Mucosa of gallbladder (tissue), 1 donor: Measurements from ENCODE around the gene SYNE3. TPM values are rescaled to one million over a fixed set of nuclear protein-coding genes. Genes with fewer than 3 reads are reported as not detected.
A peak's percentile ranks its signal among the peaks of the same experiment; 100 is the strongest.

ENCODE experiments used
- DNase-seq: peaks from one replicate; pipeline ENCODE4 v3.0.0-alpha.2; 2020; ENCODE audit warnings: low spot score
- total RNA-seq: library from RNA; stranded (reverse); gene quantifications from one replicate; pipeline ENCODE4 v1.2.1, GENCODE V29; 2021
- donor health status: DM: no; HTN: no; CAD: no.

SYNE3 gene
- total RNA-seq, 1 donor from 2014 or later = 9.5 TPM

DNA sequence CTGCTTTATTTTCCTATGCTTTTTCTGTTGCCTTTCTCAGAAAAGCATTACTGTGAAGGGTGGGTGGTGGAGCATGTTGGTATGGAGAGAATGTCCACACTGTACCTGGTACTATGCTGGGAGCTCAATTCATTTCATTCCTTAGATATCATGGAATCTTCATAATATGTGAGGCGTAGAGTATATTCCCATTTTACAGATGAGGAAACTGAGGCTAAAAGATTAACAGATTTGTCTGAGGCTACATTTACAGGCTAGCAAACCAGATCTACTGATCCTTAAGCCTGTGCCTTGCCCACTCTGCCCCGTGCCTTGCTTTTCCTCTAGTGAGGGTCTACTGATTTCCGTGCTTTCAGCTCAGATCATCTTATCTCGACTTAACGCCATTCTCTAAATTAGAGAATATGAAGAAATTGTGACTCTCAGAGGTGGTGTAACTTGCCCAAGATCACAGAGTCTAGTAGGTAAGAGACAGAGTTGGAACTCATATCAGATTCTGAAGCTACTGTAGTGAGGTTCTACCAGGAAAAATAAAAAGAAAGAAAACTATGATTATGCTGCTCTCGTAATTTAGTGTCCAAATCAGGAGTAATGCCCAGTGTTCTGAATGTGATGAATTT lies 23.9 kb upstream of the SYNE3 start:
- no peak for DNase-seq

GRCh38 chr14:95538801-95539509 lies 22.5 kb upstream of the SYNE3 start:
- DNase-seq = no peak

DNA sequence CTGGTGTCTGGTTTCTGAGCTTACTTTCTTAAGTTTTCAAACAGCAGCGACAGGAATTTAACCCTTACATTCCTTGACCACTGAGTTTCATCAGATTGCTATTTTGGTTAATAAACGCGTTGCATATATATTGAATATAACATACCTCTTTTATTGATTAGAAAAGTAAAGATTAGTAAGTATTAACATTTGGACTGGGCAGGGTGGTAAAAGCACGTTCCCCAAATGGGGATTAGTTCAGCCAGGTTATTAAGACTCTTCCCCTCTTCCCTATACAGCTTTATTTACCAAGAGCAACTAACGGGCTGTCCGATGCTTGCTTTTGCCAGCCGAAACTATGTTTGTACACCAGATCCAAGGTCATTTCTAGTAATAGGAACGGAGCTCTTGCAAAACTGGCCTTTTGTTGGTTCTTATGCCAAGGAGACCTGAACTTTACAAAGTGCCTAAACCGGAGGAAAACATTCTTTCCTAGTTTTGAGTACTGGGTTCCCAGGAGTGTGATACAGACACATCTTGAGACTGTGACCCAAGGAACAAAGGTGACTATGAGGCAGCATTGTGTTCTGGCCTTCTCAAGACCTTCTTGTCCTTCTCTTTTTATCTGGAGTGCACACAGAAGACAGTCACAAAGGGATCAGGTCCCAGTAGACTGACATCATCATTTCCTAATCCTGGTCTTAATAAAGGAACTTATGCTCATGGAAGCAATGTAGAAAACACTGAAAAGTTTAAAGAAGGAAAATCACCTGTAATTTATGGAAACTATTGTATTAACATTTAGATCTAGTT lies 21.0 kb upstream of the SYNE3 start:
- DNase-seq = no peak

DNA sequence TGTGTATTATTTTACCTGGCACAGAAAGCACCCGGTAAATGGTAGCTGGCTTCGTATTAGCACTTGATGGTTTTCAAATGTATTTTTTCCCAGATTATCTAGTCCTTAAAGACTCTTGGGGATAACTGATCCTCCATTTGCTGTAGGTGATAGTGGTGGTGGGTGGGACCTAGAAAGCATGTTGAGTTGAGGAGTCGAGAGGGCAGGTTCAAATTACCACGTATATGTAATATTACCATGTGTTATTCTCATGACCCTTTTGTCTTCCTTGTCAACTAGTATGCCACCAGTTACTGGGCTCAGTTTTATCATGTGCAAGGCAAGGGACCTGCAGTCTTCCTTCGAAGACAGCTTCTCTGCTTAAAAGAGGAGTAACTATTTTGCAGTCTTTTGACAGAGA lies 20.2 kb upstream of the SYNE3 start:
- no peak for DNase-seq

GRCh38 chr14:95536036-95536593 lies 19.7 kb upstream of the SYNE3 start:
- no peak for DNase-seq

DNA sequence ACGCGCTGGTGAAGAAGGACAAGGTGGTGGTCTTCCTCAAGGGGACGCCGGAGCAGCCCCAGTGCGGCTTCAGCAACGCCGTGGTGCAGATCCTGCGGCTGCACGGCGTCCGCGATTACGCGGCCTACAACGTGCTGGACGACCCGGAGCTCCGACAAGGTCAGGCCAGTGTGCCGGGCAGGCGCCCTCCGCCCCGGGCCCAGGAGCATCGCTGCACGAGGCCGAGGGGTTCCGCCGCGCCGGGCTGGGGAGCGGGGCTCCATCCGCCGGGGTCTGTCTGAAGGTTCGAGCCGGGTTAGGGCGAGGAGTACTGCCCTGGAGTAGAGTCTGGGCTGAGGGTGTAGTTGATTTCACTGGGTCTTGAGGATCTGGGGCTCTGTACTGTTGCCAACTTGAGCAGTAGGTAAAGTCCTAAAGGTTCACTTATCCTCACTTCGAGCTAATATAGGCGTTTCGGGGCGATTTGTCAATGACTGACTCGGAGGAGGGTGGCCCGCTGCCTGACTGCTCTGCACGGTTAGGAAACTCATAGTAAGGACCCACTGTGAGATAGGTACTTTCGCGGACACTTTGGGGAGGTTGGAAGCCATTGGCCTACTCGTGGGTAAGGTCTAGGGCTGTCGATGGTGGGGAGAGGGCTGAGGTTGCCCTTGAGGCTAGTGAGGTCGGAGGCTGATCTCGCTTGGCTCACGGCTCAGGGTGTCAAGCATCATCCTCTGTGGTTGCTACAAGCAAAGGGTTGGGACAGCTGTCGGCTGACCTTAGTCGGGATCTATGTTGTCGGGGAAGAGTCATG lies 19.0 kb upstream of the SYNE3 start:
- DNase-seq = no peak

DNA sequence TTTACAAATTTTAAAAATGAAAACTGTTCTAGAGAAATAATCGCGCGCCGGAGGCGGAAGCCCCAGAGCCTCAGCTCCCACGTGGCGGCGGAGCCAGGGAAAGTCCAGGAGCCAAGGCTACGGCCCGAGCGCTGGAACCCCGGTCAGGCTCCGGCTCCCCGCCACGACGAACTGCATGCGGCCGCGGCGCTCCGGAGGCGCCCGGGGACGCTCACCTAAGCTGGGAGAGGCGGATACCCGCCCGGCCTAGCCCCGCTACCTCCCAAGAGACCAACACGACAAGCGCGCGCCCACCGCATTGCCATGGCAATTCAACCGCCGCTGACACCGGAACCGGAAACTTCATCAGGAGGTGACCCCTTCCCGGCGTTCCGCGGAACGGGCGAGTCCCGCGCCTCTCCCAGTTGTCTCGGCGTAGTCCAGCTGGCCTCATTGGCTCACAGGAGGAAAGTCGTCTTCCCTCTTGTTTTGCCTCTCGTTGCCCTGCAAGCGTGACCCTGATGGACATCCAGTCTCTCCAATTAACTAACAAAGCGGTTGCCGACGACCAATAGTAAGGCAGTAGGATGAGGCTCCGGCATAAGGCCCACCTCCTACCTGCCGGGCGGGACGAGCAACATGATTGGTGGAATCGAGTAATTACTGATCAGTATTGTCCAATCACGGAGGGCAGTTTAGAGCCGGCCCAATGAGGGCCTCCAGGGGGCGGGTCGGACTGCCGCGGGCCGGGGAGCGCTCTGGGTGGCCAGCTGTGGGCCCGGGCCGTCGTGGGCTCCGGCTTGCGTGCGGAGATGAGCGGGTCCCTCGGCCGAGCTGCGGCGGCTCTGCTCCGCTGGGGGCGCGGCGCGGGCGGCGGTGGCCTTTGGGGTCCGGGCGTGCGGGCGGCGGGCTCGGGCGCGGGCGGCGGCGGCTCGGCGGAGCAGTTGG lies 18.1 kb upstream of the SYNE3 start, which contains the start of gene GLRX5:
Gene GLRX5, plus strand, starts transcription at position 752 of the 927 bp plus-strand sequence. Its CDS starts 40 bp downstream, at position 792.
- DNase-seq = peak; percentile 100

DNA sequence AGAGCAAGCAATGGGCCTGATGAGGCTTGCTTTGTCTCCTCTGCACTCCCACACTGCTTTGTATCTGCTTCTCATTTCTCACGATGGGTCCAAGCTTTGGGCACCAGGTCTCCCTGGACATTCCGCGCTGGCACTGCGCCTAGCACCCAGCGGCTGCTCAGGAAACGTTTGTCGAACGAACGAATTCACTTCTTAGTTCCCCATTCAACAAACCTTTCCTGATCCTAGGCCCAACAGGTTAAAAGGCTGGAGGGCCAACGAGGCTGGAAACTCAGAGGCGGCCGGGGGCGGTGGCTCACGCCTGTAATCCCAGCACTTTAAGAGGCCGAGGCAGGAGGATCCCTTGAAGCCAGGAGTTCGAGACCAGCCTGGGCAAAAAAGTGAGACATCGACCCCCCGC lies 17.4 kb upstream of the SYNE3 start:
- DNase-seq = no peak

- no peak for DNase-seq
These were observed 17.0 kb upstream of the SYNE3 start for GRCh38 chr14:95533391-95533821.

DNA sequence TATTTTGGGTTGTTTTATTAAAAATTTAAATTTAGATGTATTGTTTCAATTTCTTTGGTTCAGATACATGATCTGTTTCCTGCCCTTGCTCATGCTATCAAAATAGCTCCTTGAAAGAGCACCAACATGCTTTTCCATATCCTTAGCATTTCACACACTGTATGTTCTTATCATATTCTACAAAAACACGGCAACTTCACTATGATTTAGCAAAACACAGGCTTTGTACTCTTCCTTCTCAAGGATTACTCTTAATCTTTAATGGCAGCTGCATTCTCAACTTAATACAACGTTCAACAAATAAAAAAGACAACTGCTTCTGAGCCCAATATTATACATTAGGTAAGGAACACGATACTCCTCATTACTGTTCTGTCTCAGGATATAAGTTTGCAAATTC lies 15.5 kb upstream of the SYNE3 start:
- DNase-seq = no peak

DNA sequence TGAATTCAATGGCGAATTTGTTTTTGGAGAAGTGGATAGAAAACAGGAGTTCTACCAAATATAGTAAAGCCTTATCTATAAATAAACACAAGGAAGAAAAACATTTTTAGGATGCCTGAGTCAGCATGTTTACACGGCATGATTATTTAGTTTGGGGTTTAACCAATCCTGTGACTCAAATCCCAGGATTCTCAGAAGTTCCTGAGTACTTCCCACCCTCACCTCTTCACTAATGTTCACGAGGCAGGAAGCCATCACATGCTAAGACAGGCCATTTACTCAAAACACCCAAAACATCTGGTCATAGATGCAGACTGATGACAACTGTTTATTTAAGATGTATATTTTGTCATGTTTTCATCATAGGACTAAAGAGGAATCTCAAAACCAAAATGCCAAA lies 15.0 kb upstream of the SYNE3 start:
- no peak for DNase-seq

GRCh38 chr14:95530473-95531276 lies 14.2 kb upstream of the SYNE3 start:
- DNase-seq = no peak

GRCh38 chr14:95529216-95529615 lies 12.8 kb upstream of the SYNE3 start:
- no peak for DNase-seq

DNA sequence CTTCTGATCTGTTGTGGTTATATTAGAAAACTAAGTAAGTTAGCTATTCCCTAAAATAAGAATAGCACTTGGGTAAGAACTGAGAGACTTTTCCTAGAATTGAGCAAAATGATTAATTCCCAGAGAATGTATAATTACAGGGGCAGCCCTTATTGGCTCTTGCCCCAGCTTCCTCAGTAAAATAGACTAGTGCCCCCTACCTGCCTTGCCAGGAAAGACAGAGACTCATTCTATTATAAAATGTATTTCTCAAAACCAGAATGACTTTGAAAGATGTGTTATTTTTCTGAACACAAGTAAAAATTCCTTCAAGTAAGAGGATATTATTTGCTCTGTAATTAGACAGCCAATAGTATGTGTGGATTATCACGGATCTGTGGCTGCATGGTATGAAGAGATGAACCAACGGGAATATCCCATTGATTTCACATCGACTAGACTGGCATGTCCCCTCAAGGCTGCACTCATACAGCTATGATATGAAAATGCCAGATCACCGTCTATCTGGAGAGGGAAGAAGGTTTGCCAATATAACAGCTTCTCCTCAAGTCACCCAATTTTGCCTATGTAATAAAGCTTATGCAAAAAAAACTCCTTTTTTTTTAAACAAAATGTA lies 11.0 kb upstream of the SYNE3 start:
- peak; percentile 43 for DNase-seq

DNA sequence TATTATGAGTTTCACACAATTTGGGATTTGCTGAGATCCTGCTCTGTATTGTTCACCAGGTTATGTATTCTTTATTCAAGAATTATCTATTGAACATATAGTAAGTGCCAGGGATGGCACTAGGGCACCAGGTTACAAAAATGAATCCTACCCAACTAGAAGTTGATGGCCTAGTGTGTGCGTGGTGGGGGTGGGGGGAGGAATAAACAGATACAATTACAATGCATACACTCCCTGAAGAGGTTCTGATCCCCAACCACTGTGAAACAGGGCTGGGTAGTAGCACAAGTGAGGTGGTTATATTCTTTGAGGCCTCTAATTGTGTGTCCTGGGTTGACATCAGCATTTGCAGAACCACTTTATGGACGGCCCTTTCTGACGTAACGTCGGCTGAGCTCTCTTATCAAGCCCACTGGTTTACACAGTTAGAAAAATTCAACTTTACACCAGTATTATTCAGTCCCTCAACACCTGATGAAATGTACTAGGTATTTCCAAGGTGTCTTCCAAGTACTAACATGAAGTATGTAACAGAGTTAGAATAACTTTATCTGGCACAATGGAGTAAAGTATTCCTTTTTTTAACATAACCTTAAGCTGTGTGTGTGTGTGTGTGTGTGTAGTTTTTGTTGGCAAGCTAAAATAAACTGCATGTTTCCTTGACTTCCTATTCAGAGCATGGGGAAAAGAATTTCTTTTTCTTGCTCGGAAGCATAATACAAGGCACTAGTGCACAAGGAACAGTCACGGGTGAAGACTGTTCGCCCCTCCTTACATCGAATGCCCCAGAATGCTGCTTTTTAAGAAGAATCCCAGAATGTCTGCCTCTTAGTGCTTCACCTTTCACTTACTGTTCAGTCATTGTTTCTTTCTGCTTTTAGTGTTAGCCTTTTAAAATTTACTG lies 10.3 kb upstream of the SYNE3 start:
- DNase-seq = no peak

DNA sequence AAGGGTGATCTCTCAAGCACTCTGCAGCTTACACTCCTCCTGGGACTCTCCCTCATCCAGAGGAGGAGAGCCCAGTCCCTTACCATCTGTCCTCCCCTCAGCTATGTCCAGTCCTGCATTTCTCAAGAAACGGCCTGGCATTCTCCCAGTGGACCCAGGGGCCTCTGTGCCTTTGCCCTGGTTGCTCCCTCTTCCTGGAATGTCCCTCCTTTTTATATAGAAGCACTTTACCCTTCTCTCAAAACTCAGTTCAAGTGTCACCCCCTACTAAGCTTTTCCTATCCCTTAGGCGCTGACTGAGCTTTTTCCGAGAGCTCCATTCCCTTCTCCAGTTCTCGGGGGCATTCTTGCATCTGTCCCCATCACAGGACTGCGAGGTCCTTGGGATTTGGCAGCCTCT lies 9.5 kb upstream of the SYNE3 start:
- no peak for DNase-seq

DNA sequence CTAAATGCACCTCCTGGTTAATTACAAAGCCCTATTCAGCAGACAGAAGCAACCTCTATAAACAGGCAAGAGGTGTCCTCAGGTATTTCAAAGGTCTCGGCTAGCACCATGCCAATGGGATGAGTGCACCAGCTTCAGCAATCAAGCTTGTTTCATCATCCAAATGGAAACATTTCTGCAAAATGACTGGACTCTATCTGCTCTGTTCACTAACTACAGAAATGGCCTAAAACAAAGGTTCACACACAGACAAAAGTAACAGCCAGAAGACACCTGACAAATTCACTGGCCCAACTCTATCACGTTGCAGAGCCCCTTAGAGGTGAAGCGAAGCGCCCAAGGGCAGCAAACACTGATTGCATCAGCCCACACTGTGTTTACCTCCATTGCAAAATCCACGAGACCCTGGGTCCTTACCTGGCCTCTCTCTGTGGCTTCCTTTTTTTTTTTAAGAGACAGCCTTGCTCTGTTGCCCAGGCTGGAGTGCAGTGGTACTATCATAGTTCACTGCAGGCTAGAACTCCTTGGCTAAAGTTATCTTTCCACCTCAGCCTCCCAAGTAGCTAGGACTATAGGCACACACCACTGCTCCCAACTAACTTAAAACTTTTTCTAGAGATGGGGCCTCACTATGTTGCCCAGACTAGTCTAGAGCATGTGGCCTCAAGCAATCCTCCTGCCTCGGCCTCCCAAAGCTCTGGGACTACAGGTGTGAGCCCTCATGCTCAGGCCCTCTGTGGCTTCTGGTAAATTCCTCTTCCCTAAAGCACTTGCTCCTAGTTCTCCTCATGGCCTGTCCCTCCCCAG lies 8.5 kb upstream of the SYNE3 start:
- DNase-seq = no peak
